B cell (primary cell): ENCODE results near the gene CORO2A. TPM values are rescaled to one million over a fixed set of nuclear protein-coding genes. Genes with fewer than 3 reads are reported as not detected.

ENCODE experiments used
- ATAC-seq: fragments of 200-7000 bp; cut with Tn5 transposase; one replicate; pipeline ENCODE4 v1.10.0; 2021; ENCODE audit warnings: low read depth, mild to moderate bottlenecking, moderate number of reproducible peaks, moderate library complexity
- CTCF ChIA-PET: fragments of 350-600 bp; sonication (Branson Sonifier 250); formaldehyde crosslinking; loops from one replicate; lab custom pipeline; 2021; ENCODE audit warnings: antibody characterized with exemption, inconsistent platforms; lab: Charles Lee
- POLR2A ChIA-PET: fragments of 350-600 bp; sonication (Branson Sonifier 250); formaldehyde crosslinking; loops from one replicate; lab custom pipeline; 2021; ENCODE audit warnings: antibody characterized with exemption; lab: Charles Lee
- DNase-seq: peaks from one replicate; pipeline ENCODE4 v3.0.0; 2013
- H2AFZ ChIP-seq: 2 replicates; pipeline ENCODE4 v1.6.1; 2012; ENCODE audit warnings: mild to moderate bottlenecking, low read depth, low read length; ENCODE audit not compliant: insufficient read depth, poor library complexity, severe bottlenecking
- H3K27ac ChIP-seq, 2 donors: 1 replicate in 1 of 2; 2 replicates in 1 of 2; pipeline ENCODE4 v1.5.1; 2012 to 2013; ENCODE audit warnings: low read length in 2 of 2, mild to moderate bottlenecking in 2 of 2, moderate library complexity in 1 of 2
- H3K27me3 ChIP-seq, 4 experiments: fragments of 200-600 bp in 1 of 4; sonication (generic) in 1 of 4; replicated peaks in 1 of 4; 1 replicate in 2 of 4; 2 replicates in 2 of 4; pipeline versions ENCODE4 v1.6.1 to v1.7.0; 2013 to 2016; ENCODE audit warnings: low read length in 3 of 4, mild to moderate bottlenecking in 2 of 4, mixed read lengths in 1 of 4, moderate library complexity in 1 of 4; ENCODE audit not compliant: insufficient read depth in 4 of 4, control insufficient read depth in 3 of 4; ENCODE audit errors: control extremely low read depth in 1 of 4
- H3K36me3 ChIP-seq, 2 experiments: replicated peaks in 1 of 2; 1 replicate in 1 of 2; 2 replicates in 1 of 2; pipeline versions ENCODE4 v1.6.1 to v1.7.1; 2013; ENCODE audit warnings: low read length in 1 of 2; ENCODE audit not compliant: insufficient read depth in 2 of 2, control insufficient read depth in 1 of 2; ENCODE audit errors: control extremely low read depth in 1 of 2, extremely low read depth in 1 of 2
- H3K4me1 ChIP-seq, 2 donors: fragments of 200-600 bp in 1 of 2; sonication (generic) in 1 of 2; 1 replicate in 1 of 2; 2 replicates in 1 of 2; pipeline versions ENCODE4 v1.5.1 to v1.6.1; 2013 to 2017; ENCODE audit warnings: low read length in 2 of 2; ENCODE audit not compliant: control insufficient read depth in 2 of 2, insufficient read depth in 2 of 2
- H3K4me2 ChIP-seq: replicated peaks from 2 replicates; pipeline ENCODE3; 2012; ENCODE audit warnings: mild to moderate bottlenecking, low read depth, low read length; ENCODE audit not compliant: poor library complexity, severe bottlenecking
- H3K4me3 ChIP-seq, 5 experiments: fragments of 200-600 bp in 1 of 5; sonication (generic) in 1 of 5; 1 replicate in 3 of 5; 2 replicates in 2 of 5; pipeline versions ENCODE4 v1.5.1 to v1.7.0; 2011 to 2016; ENCODE audit warnings: low read length in 4 of 5, mild to moderate bottlenecking in 4 of 5, low read depth in 2 of 5, control low read depth in 1 of 5, moderate library complexity in 1 of 5; ENCODE audit not compliant: insufficient read depth in 1 of 5; ENCODE audit errors: control extremely low read depth in 1 of 5, extremely low read depth in 1 of 5
- H3K79me2 ChIP-seq: fragments of 200-600 bp; sonication (generic); one replicate; pipeline ENCODE4 v1.6.0; 2016; ENCODE audit warnings: low read length; ENCODE audit not compliant: control insufficient read depth, insufficient read depth
- H3K9ac ChIP-seq: fragments of 200-600 bp; sonication (generic); 2 replicates; pipeline ENCODE4 v1.6.1; 2017; ENCODE audit warnings: mild to moderate bottlenecking, low read length, moderate library complexity
- H3K9me3 ChIP-seq, 3 donors: one replicate each; pipeline versions ENCODE4 v1.6.1 to v1.7.1; 2013; ENCODE audit warnings: low read length in 2 of 3; ENCODE audit not compliant: control insufficient read depth in 2 of 3, insufficient read depth in 1 of 3; ENCODE audit errors: control extremely low read depth in 1 of 3
- H4K20me1 ChIP-seq: 2 replicates; pipeline ENCODE4 v1.6.0; 2012; ENCODE audit warnings: mild to moderate bottlenecking, low read length; ENCODE audit not compliant: insufficient read depth, control insufficient read depth, poor library complexity, severe bottlenecking
- H3K27ac Mint-ChIP-seq: one replicate; pipeline ENCODE4 v1.8.0; 2021; ENCODE audit warnings: mixed read lengths
- H3K27me3 Mint-ChIP-seq: one replicate; pipeline ENCODE4 v1.8.0; 2021; ENCODE audit warnings: mixed read lengths
- H3K4me1 Mint-ChIP-seq: one replicate; pipeline ENCODE4 v1.8.0; 2021; ENCODE audit warnings: mixed read lengths
- H3K4me3 Mint-ChIP-seq: one replicate; pipeline ENCODE4 v1.8.0; 2021; ENCODE audit warnings: mixed read lengths
- H3K9me3 Mint-ChIP-seq: one replicate; pipeline ENCODE4 v1.8.0; 2022; ENCODE audit warnings: mixed read lengths; ENCODE audit not compliant: insufficient read depth
- EZH2 ChIP-seq: IDR thresholded peaks from 2 replicates; pipeline ENCODE4 v1.6.1; 2012; ENCODE audit warnings: borderline replicate concordance, low read depth, mild to moderate bottlenecking, moderate library complexity, low read length; ENCODE audit not compliant: insufficient read depth, poor library complexity, severe bottlenecking
- WGBS: methylation state at CpG from one replicate; pipeline ENCODE4 v1.1.5; 2013; ENCODE audit warnings: missing lambda C conversion rate; ENCODE audit not compliant: insufficient coverage; 5-methylcytosine and 5-hydroxymethylcytosine counted together
- intact Hi-C: fragments of 100-400 bp; cut with micrococcal nuclease; formaldehyde crosslinking; loops from one replicate; pipeline ENCODE4 v1.10.0; 2022
- polyA plus RNA-seq: library from polyadenylated mRNA; depleted of rRNA; stranded (reverse); fragments of >200 nt; gene quantifications from 2 replicates; pipeline ENCODE4 v1.2.3, GENCODE V29; 2012
- total RNA-seq, 2 donors: library from RNA; stranded (reverse); fragments of 120-200 nt in 1 of 2; gene quantifications; 1 replicate in 1 of 2; 2 replicates in 1 of 2; pipeline versions ENCODE4 v1.2.3 to v1.2.4, GENCODE V29; 2013 to 2022
- TF ChIP-seq, protein P1 (sequence below): fragments of 200-600 bp; IDR thresholded peaks from one replicate; pipeline ENCODE4 v1.8.0; 2022; ENCODE audit warnings: antibody characterized with exemption, mild to moderate bottlenecking

Gene CORO2A
- total and polyA plus RNA-seq, 2 donors (not counting 1 experiment from before 2014, with no cell fraction given), result 1.1 to 2.0 TPM

DNA sequence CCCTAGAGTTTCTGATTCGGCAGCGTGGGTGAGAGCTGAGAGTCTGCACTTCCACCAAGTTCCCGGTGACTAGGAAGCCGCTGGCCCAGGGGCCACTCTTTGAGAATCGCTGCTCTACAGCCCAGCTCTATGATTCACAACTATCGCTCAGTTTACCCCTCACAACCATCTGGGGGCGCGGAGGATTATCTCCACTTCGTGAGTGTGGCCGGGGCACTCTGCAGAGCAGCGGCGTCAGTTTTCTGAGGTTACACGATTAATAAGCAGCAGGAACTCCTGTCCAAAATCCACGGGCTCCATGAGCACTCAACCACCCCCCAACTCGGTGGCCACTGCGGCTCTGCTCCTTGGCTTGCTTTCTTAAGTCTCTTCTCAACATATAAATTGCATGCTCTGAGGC, 19.3 kb downstream of the CORO2A start:
- Mint-ChIP-seq H3K27ac (no peak overlapping the region), H3K9me3 (no peaks in the 10 kb centered on the region), H3K4me1 (peaks cover 9% of the 10 kb centered on the region), H3K27me3 (peaks cover 3% of the 10 kb centered on the region), H3K4me3 (no peak overlapping the region)
- no peak for ATAC-seq
- Histone ChIP-seq H2AFZ (no peak overlapping the region), H4K20me1 (no peaks in the 10 kb centered on the region), H3K4me3 (no peak overlapping the region), H3K36me3 (no peaks in the 10 kb centered on the region), H3K4me1 (peaks cover 0 to 12% of the 10 kb centered on the region in 2 donors), H3K9ac (no peak overlapping the region), H3K4me2 (no peak overlapping the region), H3K27me3 (no peaks in the 10 kb centered on the region), H3K79me2 (no peaks in the 10 kb centered on the region), H3K9me3 (no peaks in the 10 kb centered on the region), H3K27ac (no peak overlapping the region)
- TF ChIP-seq EZH2, result no peak
- 96% methylated on average over 16 of the region's 16 CpGs for WGBS
- intact Hi-C loops, result no loop called here
- no peak for DNase-seq
- POLR2A ChIA-PET, result no interaction called here
- CTCF ChIA-PET, result no interaction called here

DNA sequence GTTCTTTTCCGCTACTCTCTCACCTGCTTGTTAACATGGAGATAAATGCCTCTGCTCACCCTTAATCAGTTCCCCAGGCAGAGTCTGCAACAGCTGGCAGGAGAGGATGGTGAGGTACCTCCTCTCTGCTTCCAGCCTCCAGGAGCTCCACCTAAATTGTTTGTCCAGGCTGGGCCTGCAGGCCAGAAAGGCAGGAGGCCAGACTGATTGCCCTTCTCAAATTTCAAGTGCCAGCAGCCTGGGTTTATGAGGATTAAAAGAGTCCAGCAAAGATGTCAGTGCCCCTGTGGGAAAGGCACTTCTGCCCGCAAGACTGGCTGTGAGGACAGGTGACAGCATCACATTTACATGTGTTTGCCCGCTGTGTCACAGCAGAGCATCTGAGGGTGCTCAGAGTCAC, 19.8 kb downstream of the CORO2A start:
- H2AFZ ChIP-seq, result no peak overlapping the region
- Mint-ChIP-seq H3K27me3 (peaks cover 3% of the 10 kb centered on the region), H3K4me3 (no peak overlapping the region), H3K4me1 (peaks cover 9% of the 10 kb centered on the region), H3K27ac (no peak overlapping the region), H3K9me3 (no peaks in the 10 kb centered on the region)
- H3K4me3 ChIP-seq, result no peak overlapping the region
- WGBS, result 78% methylated on average over 2 of the region's 3 CpGs
- no peak for ATAC-seq
- ChIA-PET CTCF (no interaction called here), POLR2A (no interaction called here)
- H3K4me2 ChIP-seq, result no peak overlapping the region
- no peaks in the 10 kb centered on the region for H3K27me3 ChIP-seq
- H4K20me1 ChIP-seq, result no peaks in the 10 kb centered on the region
- H3K79me2 ChIP-seq, result no peaks in the 10 kb centered on the region
- intact Hi-C loops, result no loop called here
- H3K27ac ChIP-seq, result no peak overlapping the region
- no peaks in the 10 kb centered on the region for H3K36me3 ChIP-seq
- no peak for DNase-seq
- TF ChIP-seq, protein P1, sequence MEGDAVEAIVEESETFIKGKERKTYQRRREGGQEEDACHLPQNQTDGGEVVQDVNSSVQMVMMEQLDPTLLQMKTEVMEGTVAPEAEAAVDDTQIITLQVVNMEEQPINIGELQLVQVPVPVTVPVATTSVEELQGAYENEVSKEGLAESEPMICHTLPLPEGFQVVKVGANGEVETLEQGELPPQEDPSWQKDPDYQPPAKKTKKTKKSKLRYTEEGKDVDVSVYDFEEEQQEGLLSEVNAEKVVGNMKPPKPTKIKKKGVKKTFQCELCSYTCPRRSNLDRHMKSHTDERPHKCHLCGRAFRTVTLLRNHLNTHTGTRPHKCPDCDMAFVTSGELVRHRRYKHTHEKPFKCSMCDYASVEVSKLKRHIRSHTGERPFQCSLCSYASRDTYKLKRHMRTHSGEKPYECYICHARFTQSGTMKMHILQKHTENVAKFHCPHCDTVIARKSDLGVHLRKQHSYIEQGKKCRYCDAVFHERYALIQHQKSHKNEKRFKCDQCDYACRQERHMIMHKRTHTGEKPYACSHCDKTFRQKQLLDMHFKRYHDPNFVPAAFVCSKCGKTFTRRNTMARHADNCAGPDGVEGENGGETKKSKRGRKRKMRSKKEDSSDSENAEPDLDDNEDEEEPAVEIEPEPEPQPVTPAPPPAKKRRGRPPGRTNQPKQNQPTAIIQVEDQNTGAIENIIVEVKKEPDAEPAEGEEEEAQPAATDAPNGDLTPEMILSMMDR, result no peak
- TF ChIP-seq EZH2, result no peak
- H3K9ac ChIP-seq, result no peak overlapping the region
- no peaks in the 10 kb centered on the region for H3K9me3 ChIP-seq
- peaks cover 0 to 12% of the 10 kb centered on the region in 2 donors for H3K4me1 ChIP-seq
